Measurements from ENCODE around the gene MID1.

GRCh38 chrX:10602646-10603045, 17.7 kb downstream of the MID1 start:
- TF ChIP-seq CTCF (IDR thresholded peaks at IDR 0.05) (no peak), ZFX (IDR thresholded peaks at IDR 0.05; ENCODE audit: borderline replicate concordance) (no peak)
